GM23338 (cell line): ENCODE data around the gene KISS1R. TPM values are rescaled to one million over a fixed set of nuclear protein-coding genes. Genes with fewer than 3 reads are reported as not detected.
A peak's percentile ranks its signal among the peaks of the same experiment; 100 is the strongest.

Experiments used
- ATAC-seq: fragments of 200-7000 bp; cut with Tn5 transposase; 3 replicates; pipeline ENCODE4 v1.9.1; 2020
- DNase-seq: peaks from one replicate; pipeline ENCODE4 v3.0.0-alpha.2; 2015; ENCODE audit warnings: low spot score
- H2AFZ ChIP-seq: fragments of 200-600 bp; sonication (generic); 2 replicates; pipeline ENCODE4 v1.8.0; 2016; ENCODE audit warnings: antibody characterized with exemption, mild to moderate bottlenecking, moderate library complexity
- H3F3A ChIP-seq: fragments of 200-600 bp; sonication (generic); replicated peaks from 2 replicates; pipeline ENCODE4 v1.8.0; 2017; ENCODE audit warnings: antibody characterized with exemption, mixed run types, low read depth
- H3K27ac ChIP-seq: fragments of 200-600 bp; sonication (generic); 2 replicates; pipeline ENCODE4 v1.6.1; 2016; ENCODE audit warnings: low read depth
- H3K27me3 ChIP-seq: fragments of 200-600 bp; sonication (generic); 2 replicates; pipeline ENCODE4 v1.8.0; 2016; ENCODE audit warnings: mild to moderate bottlenecking, mixed run types, moderate library complexity; ENCODE audit not compliant: insufficient read depth
- H3K36me3 ChIP-seq: fragments of 200-600 bp; sonication (generic); 2 replicates; pipeline ENCODE4 v1.8.0; 2016; ENCODE audit warnings: mild to moderate bottlenecking; ENCODE audit not compliant: insufficient read depth
- H3K4me1 ChIP-seq: fragments of 200-600 bp; sonication (generic); 2 replicates; pipeline ENCODE4 v1.8.0; 2016; ENCODE audit warnings: mild to moderate bottlenecking, moderate library complexity; ENCODE audit not compliant: insufficient read depth
- H3K4me2 ChIP-seq: fragments of 200-600 bp; sonication (generic); 2 replicates; pipeline ENCODE4 v1.7.1; 2017; ENCODE audit warnings: mixed run types
- H3K4me3 ChIP-seq: fragments of 200-600 bp; sonication (generic); 2 replicates; pipeline ENCODE4 v1.6.1; 2016; ENCODE audit warnings: mixed run types
- H3K79me2 ChIP-seq: fragments of 200-600 bp; sonication (generic); replicated peaks from 2 replicates; pipeline ENCODE4 v1.8.0; 2017; ENCODE audit warnings: mild to moderate bottlenecking; ENCODE audit not compliant: insufficient read depth
- H3K9me2 ChIP-seq: fragments of 200-600 bp; sonication (generic); 2 replicates; pipeline ENCODE4 v1.8.0; 2017; ENCODE audit not compliant: insufficient read depth
- H4K20me1 ChIP-seq: fragments of 200-600 bp; sonication (generic); replicated peaks from 2 replicates; pipeline ENCODE4 v1.8.0; 2017; ENCODE audit warnings: mild to moderate bottlenecking; ENCODE audit not compliant: insufficient read depth
- H3K27ac Mint-ChIP-seq: 2 replicates; pipeline ENCODE4 v1.8.0; 2020; ENCODE audit warnings: inconsistent platforms, mild to moderate bottlenecking, moderate library complexity, mixed read lengths
- H3K27me3 Mint-ChIP-seq: 3 replicates; pipeline ENCODE4 v1.8.0; 2022; ENCODE audit warnings: low read depth, mild to moderate bottlenecking, moderate library complexity, mixed read lengths, inconsistent platforms; ENCODE audit not compliant: insufficient read depth, poor library complexity
- H3K36me3 Mint-ChIP-seq: 3 replicates; pipeline ENCODE4 v1.8.0; 2021; ENCODE audit warnings: low read depth, mild to moderate bottlenecking, inconsistent platforms, moderate library complexity, mixed read lengths
- H3K4me1 Mint-ChIP-seq: 3 replicates; pipeline ENCODE4 v1.8.0; 2020; ENCODE audit warnings: mild to moderate bottlenecking, inconsistent platforms, mixed read lengths
- H3K4me3 Mint-ChIP-seq: 3 replicates; pipeline ENCODE4 v1.8.0; 2021; ENCODE audit warnings: moderate library complexity, mild to moderate bottlenecking, inconsistent platforms, mixed read lengths
- H3K9me3 Mint-ChIP-seq: 3 replicates; pipeline ENCODE4 v1.8.0; 2020; ENCODE audit warnings: moderate library complexity, mild to moderate bottlenecking, inconsistent platforms, mixed read lengths
- CTCF ChIP-seq, 2 experiments: fragments of 200-600 bp in 1 of 2; sonication (generic) in 1 of 2; conservative IDR thresholded peaks; 2 replicates each; pipeline versions ENCODE4 v1.5.1 to v1.6.1; 2016 to 2017; ENCODE audit warnings: antibody characterized with exemption in 2 of 2, low read depth in 2 of 2, mild to moderate bottlenecking in 2 of 2, moderate library complexity in 1 of 2
- EZH2 ChIP-seq: fragments of 200-600 bp; sonication (generic); IDR thresholded peaks from one replicate; pipeline ENCODE4 v1.8.0; 2017; ENCODE audit warnings: antibody characterized with exemption, mild to moderate bottlenecking, low read depth; ENCODE audit not compliant: unreplicated experiment
- EZH2phosphoT487 ChIP-seq: fragments of 200-600 bp; sonication (generic); IDR thresholded peaks from one replicate; pipeline ENCODE4 v1.8.1; 2018; ENCODE audit warnings: antibody characterized with exemption; ENCODE audit not compliant: unreplicated experiment
- JUNB ChIP-seq: IDR thresholded peaks from one replicate; pipeline ENCODE4 v1.6.1; 2016; ENCODE audit warnings: antibody characterized with exemption; ENCODE audit not compliant: unreplicated experiment
- NANOG ChIP-seq: IDR thresholded peaks from 2 replicates; pipeline ENCODE4 v1.6.1; 2016; ENCODE audit warnings: antibody characterized with exemption, borderline replicate concordance
- POLR2AphosphoS5 ChIP-seq: IDR thresholded peaks from 2 replicates; pipeline ENCODE4 v1.6.1; 2016; ENCODE audit warnings: antibody characterized with exemption, low read depth
- REST ChIP-seq: IDR thresholded peaks from one replicate; pipeline ENCODE4 v1.6.1; 2018; ENCODE audit warnings: antibody characterized with exemption; ENCODE audit not compliant: unreplicated experiment
- STAT1 ChIP-seq: IDR thresholded peaks from one replicate; pipeline ENCODE4 v1.6.1; 2016; ENCODE audit warnings: antibody characterized with exemption; ENCODE audit not compliant: unreplicated experiment
- ZNF331 ChIP-seq: fragments of 250-450 bp; sonication (Bioruptor Pico); IDR thresholded peaks from 2 replicates; pipeline ENCODE4 v1.5.0; 2020; ENCODE audit warnings: low read depth, mild to moderate bottlenecking, moderate library complexity
- ZNF462 ChIP-seq: fragments of 250-450 bp; sonication (Bioruptor Pico); IDR thresholded peaks from 2 replicates; pipeline ENCODE4 v1.5.0; 2020; ENCODE audit warnings: mild to moderate bottlenecking, moderate library complexity
- polyA plus RNA-seq: library from polyadenylated mRNA; unstranded; fragments of >200 nt; fragmentation: Nextera tagmentation; extraction: Ambion mirVana; gene quantifications from 2 replicates; pipeline ENCODE4 v1.2.1, GENCODE V29; 2016
- total RNA-seq: library from RNA; depleted of rRNA; stranded (reverse); fragments of >200 nt; shearing (Covaris generic); gene quantifications from 2 replicates; pipeline ENCODE4 v1.2.3, GENCODE V29; 2014

KISS1R gene
- total and polyA plus RNA-seq, 2 experiments from 2014 or later, result 0.78 to 4.0 TPM

GRCh38 chr19:918152-918437 is 962 bp downstream of the KISS1R start:
- Histone ChIP-seq H3K4me3 (peak overlapping the region; percentile 72), H3K79me2 (no peaks in the 10 kb centered on the region), H3K36me3 (no peaks in the 10 kb centered on the region), H4K20me1 (no peaks in the 10 kb centered on the region; the same call in 1 of the 2 replicates), H2AFZ (peak overlapping the region; percentile 74), H3K27ac (no peak overlapping the region), H3K27me3 (peaks cover 88% of the 10 kb centered on the region), H3F3A (peaks cover 18% of the 10 kb centered on the region), H3K4me2 (peak overlapping the region; percentile 87), H3K4me1 (no peaks in the 10 kb centered on the region; the same call in 1 of the 2 replicates), H3K9me2 (no peaks in the 10 kb centered on the region)
- H3K9me3 Mint-ChIP-seq, result no peaks in the 10 kb centered on the region
- peaks cover 56% of the 10 kb centered on the region for H3K27me3 Mint-ChIP-seq
- H3K4me3 Mint-ChIP-seq, result peak overlapping the region; percentile 67
- no peak for ATAC-seq
- H3K4me1 Mint-ChIP-seq, result peaks cover 4% of the 10 kb centered on the region; the same call in 2 of the 3 replicates
- TF ChIP-seq POLR2AphosphoS5 (no peak), EZH2 (peak; percentile 19)
- H3K27ac Mint-ChIP-seq, result no peak overlapping the region
- no peaks in the 10 kb centered on the region for H3K36me3 Mint-ChIP-seq
- no peak for DNase-seq

- DNase-seq (peak; percentile 74), ATAC-seq (peak; percentile 9)
- Mint-ChIP-seq H3K36me3 (no peaks in the 10 kb centered on the region), H3K9me3 (no peaks in the 10 kb centered on the region), H3K27me3 (peaks cover 56% of the 10 kb centered on the region), H3K27ac (no peak overlapping the region), H3K4me3 (peak overlapping the region; percentile 46; the same call in 2 of the 3 replicates), H3K4me1 (peaks cover 7% of the 10 kb centered on the region; the same call in 2 of the 3 replicates)
- Histone ChIP-seq H2AFZ (peak overlapping the region; percentile 74; the same call in 1 of the 2 replicates), H4K20me1 (no peaks in the 10 kb centered on the region; the same call in 1 of the 2 replicates), H3K4me2 (peak overlapping the region; percentile 87), H3K9me2 (no peaks in the 10 kb centered on the region), H3F3A (peaks cover 16% of the 10 kb centered on the region), H3K27me3 (peaks cover 87% of the 10 kb centered on the region), H3K36me3 (no peaks in the 10 kb centered on the region), H3K4me1 (no peaks in the 10 kb centered on the region; the same call in 1 of the 2 replicates), H3K27ac (no peak overlapping the region), H3K4me3 (peak overlapping the region; percentile 72), H3K79me2 (no peaks in the 10 kb centered on the region)
- TF ChIP-seq NANOG (no peak), CTCF (conservative IDR thresholded peaks at IDR 0.05; ENCODE audit: low read depth in 2 of 2) (no peak), REST (no peak), ZNF331 (CRISPR knock-in tag) (no peak), JUNB (no peak), ZNF462 (CRISPR knock-in tag) (no peak), STAT1 (no peak), EZH2phosphoT487 (no peak)
These were observed 1.5 kb downstream of the KISS1R start for GRCh38 chr19:918481-919198.
